ENCODE measurements around the gene LRRC2. TPM values are rescaled to one million over a fixed set of nuclear protein-coding genes. Genes with fewer than 3 reads are reported as not detected.

LRRC2 gene
- total RNA-seq, 1 donor from 2014 or later, result not detected

DNA sequence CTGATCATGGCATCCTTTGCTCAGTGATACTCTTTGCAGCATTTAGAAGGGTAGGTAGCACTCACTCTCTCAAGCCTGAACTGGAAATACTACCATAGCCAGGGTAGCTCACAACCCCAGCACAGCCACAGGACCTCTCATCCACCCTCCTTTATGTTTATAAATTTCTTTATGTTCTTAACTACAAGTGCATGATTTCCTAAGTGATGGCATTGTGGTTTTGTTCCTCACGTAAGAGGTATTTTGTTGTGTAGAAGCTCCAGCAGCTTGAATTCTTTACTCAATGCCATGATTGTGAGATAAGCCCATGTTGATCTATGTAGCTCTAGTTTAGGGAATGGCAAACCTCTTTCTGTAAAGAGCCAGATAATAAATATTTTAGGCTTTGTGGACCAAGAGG lies 76.2 kb downstream of the LRRC2 start:
- Mint-ChIP-seq H3K27ac (no peak overlapping the region), H3K4me1 (ENCODE audit: low read depth) (peaks cover 26% of the 10 kb centered on the region), H3K9me3 (ENCODE audit: low read depth) (no peaks in the 10 kb centered on the region), H3K4me3 (ENCODE audit: low read depth) (no peak overlapping the region), H3K27me3 (peaks cover 3% of the 10 kb centered on the region), H3K36me3 (ENCODE audit: insufficient read depth) (peaks cover 1% of the 10 kb centered on the region)
- DNase-seq (ENCODE audit: low spot score, unreplicated experiment), result no peak
- TF ChIP-seq, protein P1, sequence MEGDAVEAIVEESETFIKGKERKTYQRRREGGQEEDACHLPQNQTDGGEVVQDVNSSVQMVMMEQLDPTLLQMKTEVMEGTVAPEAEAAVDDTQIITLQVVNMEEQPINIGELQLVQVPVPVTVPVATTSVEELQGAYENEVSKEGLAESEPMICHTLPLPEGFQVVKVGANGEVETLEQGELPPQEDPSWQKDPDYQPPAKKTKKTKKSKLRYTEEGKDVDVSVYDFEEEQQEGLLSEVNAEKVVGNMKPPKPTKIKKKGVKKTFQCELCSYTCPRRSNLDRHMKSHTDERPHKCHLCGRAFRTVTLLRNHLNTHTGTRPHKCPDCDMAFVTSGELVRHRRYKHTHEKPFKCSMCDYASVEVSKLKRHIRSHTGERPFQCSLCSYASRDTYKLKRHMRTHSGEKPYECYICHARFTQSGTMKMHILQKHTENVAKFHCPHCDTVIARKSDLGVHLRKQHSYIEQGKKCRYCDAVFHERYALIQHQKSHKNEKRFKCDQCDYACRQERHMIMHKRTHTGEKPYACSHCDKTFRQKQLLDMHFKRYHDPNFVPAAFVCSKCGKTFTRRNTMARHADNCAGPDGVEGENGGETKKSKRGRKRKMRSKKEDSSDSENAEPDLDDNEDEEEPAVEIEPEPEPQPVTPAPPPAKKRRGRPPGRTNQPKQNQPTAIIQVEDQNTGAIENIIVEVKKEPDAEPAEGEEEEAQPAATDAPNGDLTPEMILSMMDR (IDR thresholded peaks at IDR 0.05; ENCODE audit: unreplicated experiment), result no peak

DNA sequence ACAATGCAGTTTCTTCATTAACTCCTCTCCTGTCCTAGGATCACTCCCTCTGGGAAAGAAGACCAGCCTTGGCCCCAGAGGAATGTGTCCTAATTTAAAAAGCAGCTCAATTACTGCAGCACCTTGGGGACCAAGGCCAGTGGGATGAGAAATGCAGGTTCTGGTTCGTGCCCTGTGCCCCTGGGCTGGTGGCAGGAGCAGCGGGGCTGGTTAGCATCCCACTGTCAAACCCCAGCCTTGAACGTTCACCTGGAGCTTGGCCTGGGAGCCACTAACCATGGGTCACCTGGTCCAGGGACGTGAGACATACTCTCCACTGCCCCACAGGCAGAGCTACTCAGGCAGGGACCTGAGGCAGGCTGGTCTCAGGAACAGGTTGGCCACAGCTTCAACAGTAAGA lies 76.7 kb downstream of the LRRC2 start:
- no peak for DNase-seq (ENCODE audit: low spot score, unreplicated experiment)
- no peak overlapping the region for H3K4me3 Mint-ChIP-seq (ENCODE audit: low read depth)
- H3K9me3 Mint-ChIP-seq (ENCODE audit: low read depth), result no peaks in the 10 kb centered on the region
- TF ChIP-seq, protein P1 (IDR thresholded peaks at IDR 0.05; ENCODE audit: unreplicated experiment), result no peak
- peaks cover 1% of the 10 kb centered on the region for H3K36me3 Mint-ChIP-seq (ENCODE audit: insufficient read depth)
- H3K27ac Mint-ChIP-seq, result no peak overlapping the region
- H3K4me1 Mint-ChIP-seq (ENCODE audit: low read depth), result peaks cover 28% of the 10 kb centered on the region
- peaks cover 3% of the 10 kb centered on the region for H3K27me3 Mint-ChIP-seq

DNA sequence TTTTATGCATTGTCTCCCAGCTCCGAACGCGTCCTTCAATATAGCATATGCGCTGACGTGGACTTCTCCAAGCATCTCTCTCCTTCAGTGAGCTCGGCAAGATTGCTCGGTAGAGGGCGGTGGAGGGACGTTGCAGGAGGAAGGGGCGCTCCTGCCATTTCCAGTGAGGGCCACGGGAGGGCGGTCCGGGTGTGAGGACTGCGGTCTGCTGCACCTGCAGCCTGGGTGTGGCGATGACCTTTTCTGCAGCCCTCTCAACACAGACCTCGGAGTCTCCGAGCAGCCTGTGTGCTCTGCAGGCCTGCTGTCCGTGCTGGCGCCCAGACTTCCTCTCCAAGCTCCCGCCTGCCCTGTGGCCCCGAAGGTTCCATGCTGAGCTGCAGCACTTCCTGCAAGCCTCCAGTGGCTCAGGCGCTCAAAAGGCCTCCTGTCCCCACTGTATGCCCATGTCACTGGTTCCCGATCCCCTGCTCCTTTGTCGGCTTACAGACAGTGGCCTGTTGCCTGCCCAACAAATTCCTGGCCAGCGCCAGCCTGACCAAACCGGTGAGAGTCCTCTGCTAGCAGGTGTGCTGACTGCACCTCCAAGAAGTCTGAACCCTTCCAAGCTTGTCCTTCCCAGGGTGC lies 77.3 kb downstream of the LRRC2 start:
- peaks cover 3% of the 10 kb centered on the region for H3K27me3 Mint-ChIP-seq
- H3K36me3 Mint-ChIP-seq (ENCODE audit: insufficient read depth), result peaks cover 1% of the 10 kb centered on the region
- DNase-seq (ENCODE audit: low spot score, unreplicated experiment), result peak; percentile 92
- H3K4me3 Mint-ChIP-seq (ENCODE audit: low read depth), result no peak overlapping the region
- no peaks in the 10 kb centered on the region for H3K9me3 Mint-ChIP-seq (ENCODE audit: low read depth)
- peak overlapping the region; percentile 3 for H3K27ac Mint-ChIP-seq
- TF ChIP-seq, protein P1 (IDR thresholded peaks at IDR 0.05; ENCODE audit: unreplicated experiment), result peak; percentile 99
- H3K4me1 Mint-ChIP-seq (ENCODE audit: low read depth), result peaks cover 28% of the 10 kb centered on the region

DNA sequence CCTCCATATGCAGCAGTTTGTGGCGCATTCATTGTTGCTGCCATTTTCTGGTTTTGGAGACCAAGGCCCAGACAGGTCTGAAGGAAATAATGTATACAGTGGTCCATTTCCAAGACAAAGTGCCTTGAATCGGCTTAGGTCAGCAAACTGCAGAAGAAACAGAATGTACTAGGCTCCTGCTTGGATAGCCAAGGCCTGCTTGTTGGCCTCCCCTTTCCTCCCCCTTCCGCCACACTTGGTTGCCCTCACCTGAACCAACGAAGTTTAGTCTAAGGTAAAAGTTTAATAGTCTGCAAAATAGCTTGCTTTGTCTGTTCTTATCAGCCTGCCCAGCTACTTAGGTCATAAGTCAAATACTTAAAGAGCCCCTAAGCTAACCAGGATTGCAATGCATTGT lies 80.3 kb downstream of the LRRC2 start:
- no peak for DNase-seq (ENCODE audit: low spot score, unreplicated experiment)
- Mint-ChIP-seq H3K36me3 (ENCODE audit: insufficient read depth) (no peaks in the 10 kb centered on the region), H3K4me3 (ENCODE audit: low read depth) (no peak overlapping the region), H3K27me3 (no peaks in the 10 kb centered on the region), H3K4me1 (ENCODE audit: low read depth) (peaks cover 29% of the 10 kb centered on the region), H3K9me3 (ENCODE audit: low read depth) (no peaks in the 10 kb centered on the region), H3K27ac (peak overlapping the region; percentile 93)
- TF ChIP-seq, protein P1 (IDR thresholded peaks at IDR 0.05; ENCODE audit: unreplicated experiment), result no peak

DNA sequence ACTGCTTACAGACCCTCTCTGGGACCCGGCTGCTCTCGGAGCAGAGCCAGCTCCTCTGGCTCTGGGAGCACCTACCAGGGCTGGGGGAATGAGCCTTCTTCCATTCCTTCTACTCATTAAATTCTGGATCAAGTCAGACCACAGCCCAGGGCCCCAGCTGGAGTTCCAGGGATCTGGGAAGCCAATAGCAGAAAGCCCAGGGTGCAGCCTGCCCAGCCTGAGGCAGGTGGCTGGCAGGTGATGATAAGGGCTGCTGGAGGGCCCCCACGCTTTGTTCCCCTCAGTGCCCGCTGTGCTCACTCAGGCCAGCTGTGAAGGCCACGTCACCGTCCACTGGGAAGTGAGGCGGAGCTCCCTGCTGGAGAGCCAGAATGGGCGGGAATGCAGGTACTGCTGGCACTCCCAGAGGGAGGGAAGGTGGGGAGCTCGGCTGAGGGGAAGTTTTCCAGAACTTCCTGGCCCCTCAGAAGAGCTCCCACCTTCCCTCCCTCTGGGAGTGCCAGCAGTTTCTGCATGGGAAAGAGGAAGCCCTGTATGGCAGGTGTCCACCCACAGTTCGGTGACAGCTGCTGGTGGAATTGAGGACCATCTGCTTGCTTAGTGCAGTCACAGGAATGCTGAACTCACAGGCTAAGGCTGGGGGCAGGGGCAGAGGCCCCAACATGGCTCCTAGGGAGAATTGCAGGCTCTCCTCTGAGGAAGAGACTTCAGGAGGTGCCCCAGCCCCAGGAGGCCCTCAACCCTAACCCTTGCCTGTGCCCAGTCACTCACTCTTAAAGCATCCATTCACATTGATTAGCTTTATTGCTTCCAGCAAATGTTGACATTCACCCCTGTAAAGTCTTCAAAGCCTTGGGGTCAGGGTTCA lies 81.0 kb downstream of the LRRC2 start:
- Mint-ChIP-seq H3K36me3 (ENCODE audit: insufficient read depth) (no peaks in the 10 kb centered on the region), H3K27me3 (no peaks in the 10 kb centered on the region), H3K27ac (peak overlapping the region; percentile 93), H3K9me3 (ENCODE audit: low read depth) (no peaks in the 10 kb centered on the region), H3K4me1 (ENCODE audit: low read depth) (peaks cover 29% of the 10 kb centered on the region), H3K4me3 (ENCODE audit: low read depth) (no peak overlapping the region)
- DNase-seq (ENCODE audit: low spot score, unreplicated experiment), result peak; percentile 56
- TF ChIP-seq, protein P1 (IDR thresholded peaks at IDR 0.05; ENCODE audit: unreplicated experiment), result no peak

Data from progenitor cell of endocrine pancreas (in vitro differentiated cells).